ENCODE results near the gene SYNGR4.
"Not testable (repeated sequence)": the region's sequence is repeated elsewhere in the genome, so short reads cannot be mapped to it uniquely, and the experiment has no call there.

SYNGR4 gene

DNA sequence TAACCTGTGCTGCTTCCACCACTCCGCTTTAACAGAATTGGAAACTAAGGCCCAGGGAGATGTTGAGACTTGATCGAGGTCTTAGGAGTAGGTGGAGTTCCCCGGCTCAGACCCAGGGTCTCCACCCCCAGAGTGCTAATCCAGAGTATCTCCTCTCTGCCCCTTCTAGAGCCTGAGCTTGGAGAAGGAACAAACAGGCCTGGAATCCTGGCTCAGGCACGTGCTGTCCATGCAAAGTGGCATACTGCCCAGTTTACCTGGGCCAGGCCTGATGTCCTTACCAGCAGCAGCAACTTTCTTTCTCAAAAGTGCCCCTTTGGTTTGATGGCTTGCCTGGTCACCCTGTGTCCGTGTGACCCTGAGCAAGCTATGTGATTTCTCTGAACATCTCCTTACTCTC is 3.7 kb downstream of the SYNGR4 start:
- H3K4me3 ChIP-seq (ENCODE audit: control insufficient read depth, low read depth, low read length) = no peak overlapping the region
- DNase-seq (ENCODE audit: low read depth) = no peak
- TF ChIP-seq, protein P1, sequence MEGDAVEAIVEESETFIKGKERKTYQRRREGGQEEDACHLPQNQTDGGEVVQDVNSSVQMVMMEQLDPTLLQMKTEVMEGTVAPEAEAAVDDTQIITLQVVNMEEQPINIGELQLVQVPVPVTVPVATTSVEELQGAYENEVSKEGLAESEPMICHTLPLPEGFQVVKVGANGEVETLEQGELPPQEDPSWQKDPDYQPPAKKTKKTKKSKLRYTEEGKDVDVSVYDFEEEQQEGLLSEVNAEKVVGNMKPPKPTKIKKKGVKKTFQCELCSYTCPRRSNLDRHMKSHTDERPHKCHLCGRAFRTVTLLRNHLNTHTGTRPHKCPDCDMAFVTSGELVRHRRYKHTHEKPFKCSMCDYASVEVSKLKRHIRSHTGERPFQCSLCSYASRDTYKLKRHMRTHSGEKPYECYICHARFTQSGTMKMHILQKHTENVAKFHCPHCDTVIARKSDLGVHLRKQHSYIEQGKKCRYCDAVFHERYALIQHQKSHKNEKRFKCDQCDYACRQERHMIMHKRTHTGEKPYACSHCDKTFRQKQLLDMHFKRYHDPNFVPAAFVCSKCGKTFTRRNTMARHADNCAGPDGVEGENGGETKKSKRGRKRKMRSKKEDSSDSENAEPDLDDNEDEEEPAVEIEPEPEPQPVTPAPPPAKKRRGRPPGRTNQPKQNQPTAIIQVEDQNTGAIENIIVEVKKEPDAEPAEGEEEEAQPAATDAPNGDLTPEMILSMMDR (IDR thresholded peaks at IDR 0.05; ENCODE audit: control insufficient read depth, insufficient read depth, low read depth, low read length, missing control alignments) = no peak

DNA sequence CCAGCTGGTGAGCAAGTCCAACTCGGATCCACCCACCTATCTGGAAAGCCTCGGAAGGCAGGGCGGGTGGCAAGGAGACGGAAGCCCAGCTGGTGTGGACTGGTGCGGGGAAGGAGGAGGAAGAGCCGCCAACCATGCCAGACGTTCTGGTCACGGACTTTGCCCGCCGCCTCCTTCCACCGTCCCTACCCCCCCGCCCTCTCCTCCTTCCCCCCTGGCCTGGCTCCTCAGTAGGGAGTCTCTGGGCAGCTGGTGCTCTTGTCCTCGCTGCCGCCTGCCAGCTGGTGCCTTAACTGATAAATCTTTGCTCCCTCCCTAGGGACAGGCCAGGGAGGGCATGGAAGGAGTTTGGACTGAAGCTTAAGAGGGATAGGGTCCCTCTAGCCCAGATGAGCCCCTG is 4.8 kb downstream of the SYNGR4 start:
- no peak for DNase-seq (ENCODE audit: low read depth)

DNA sequence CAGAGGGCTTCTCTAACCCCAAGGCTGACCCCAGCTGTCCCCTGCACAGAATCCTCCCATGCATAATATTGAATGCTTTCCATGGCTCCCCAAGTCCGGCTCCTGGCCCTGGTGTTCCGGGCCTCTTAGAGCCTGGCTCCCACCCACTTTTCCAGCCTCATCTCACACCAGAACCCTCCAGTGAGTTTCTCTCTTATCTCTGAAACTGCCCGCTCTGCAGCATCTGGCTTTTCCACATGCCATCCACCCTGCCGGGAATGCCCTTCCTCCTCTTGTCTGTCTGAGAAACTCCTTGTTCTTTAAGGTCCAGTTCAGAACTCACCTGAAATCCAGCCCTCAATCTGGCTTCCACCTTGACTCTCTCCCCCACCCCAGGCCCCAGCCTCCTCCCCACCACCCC is 6.8 kb downstream of the SYNGR4 start:
- no peak overlapping the region for H3K4me3 ChIP-seq (ENCODE audit: control insufficient read depth, low read depth, low read length)
- TF ChIP-seq, protein P1 (IDR thresholded peaks at IDR 0.05; ENCODE audit: control insufficient read depth, insufficient read depth, low read depth, low read length, missing control alignments) = no peak
- no peak for DNase-seq (ENCODE audit: low read depth)

More for the DNA sequence above, 4.8 kb downstream of the SYNGR4 start:
- H3K4me3 ChIP-seq (ENCODE audit: control insufficient read depth, low read depth, low read length) = no peak overlapping the region
- TF ChIP-seq, protein P1 (IDR thresholded peaks at IDR 0.05; ENCODE audit: control insufficient read depth, insufficient read depth, low read depth, low read length, missing control alignments) = no peak

DNA sequence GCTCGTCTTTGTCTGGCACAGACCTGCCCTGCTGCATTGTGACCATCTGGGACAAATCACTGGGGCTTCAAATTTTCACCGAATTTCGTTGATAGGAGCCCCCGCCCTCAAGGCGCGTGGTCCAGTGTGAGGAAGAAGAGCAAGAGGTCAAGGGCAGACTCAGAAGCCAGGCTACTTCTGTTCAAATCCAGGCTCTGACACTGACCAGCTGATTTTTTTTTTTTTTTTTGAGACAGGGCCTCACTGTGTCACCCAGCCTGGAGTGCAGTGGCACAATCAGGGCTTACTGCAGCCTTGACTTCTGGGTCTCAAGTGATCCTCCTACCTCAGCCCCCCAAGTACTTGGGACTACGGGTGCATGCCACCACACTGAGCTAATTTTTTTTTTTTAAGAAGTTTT is 7.2 kb downstream of the SYNGR4 start:
- TF ChIP-seq, protein P1 (IDR thresholded peaks at IDR 0.05; ENCODE audit: control insufficient read depth, insufficient read depth, low read depth, low read length, missing control alignments) = no peak
- H3K4me3 ChIP-seq (ENCODE audit: control insufficient read depth, low read depth, low read length) = no peak overlapping the region
- DNase-seq (ENCODE audit: low read depth) = no peak

DNA sequence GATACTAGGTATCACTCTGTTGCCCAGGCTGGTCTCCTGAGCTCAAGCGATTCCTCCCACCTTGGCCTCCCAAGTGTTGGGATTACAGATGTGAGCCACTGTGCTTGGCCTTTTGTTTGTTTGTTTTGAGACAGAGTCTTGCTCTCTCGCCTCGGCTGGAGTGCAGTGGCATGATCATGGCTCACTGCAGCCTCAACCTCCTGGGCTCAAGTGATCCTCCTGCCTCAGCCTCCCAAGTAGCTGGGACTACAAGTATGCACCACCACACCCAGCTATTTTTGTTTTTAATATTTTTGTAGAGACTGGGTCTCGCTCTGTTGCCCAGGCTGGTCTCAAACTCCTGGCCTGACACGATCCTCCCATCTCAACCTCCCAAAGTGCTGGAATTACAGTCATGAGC is 7.6 kb downstream of the SYNGR4 start:
- not testable (repeated sequence) for DNase-seq (ENCODE audit: low read depth); H3K4me3 ChIP-seq (ENCODE audit: control insufficient read depth, low read depth, low read length)

DNA sequence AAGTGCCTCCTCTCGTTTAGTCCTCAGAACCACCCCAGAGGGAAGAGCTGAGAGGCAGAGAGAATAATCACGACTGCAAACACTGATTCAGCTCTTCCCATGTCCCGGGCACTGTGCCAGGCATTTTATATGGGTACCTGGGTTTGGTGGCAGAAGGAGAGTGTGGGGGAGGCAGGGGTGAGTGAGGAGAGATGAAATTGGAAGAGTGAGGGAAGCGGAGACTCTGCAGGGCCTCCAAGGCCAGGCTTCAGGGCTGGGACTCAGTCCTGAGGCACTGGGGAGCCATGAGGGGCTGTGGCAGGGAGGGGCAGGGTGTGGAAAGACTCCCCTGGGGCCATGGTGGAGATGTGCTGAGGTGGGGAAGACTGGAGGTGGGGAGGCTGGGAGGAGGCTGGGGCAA is 8.7 kb downstream of the SYNGR4 start:
- DNase-seq (ENCODE audit: low read depth) = no peak
- TF ChIP-seq, protein P1 (IDR thresholded peaks at IDR 0.05; ENCODE audit: control insufficient read depth, insufficient read depth, low read depth, low read length, missing control alignments) = no peak
- no peak overlapping the region for H3K4me3 ChIP-seq (ENCODE audit: control insufficient read depth, low read depth, low read length)

DNA sequence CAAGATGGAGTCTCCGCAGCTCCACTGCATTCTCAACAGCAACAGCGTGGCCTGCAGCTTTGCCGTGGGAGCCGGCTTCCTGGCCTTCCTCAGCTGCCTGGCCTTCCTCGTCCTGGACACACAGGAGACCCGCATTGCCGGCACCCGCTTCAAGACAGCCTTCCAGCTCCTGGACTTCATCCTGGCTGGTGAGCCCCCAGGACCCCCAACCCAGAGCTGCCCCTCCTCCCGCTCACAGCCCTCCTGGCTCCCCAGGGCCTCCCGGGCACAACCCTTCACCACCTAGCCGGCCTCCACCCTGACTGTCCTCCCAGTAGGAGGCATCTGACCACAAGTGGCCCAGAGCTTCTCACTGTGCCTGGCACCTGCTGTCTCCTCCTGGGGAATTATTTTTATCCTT is 9.4 kb downstream of the SYNGR4 start:
- TF ChIP-seq, protein P1 (IDR thresholded peaks at IDR 0.05; ENCODE audit: control insufficient read depth, insufficient read depth, low read depth, low read length, missing control alignments) = no peak
- no peak overlapping the region for H3K4me3 ChIP-seq (ENCODE audit: control insufficient read depth, low read depth, low read length)
- no peak for DNase-seq (ENCODE audit: low read depth)

Data from AG09309 (cell line).